IPS-18a (cell line): Measurements from ENCODE around the gene CATSPER3.

Source experiments
- H3K27ac ChIP-seq: one replicate; pipeline ENCODE4 v1.5.1; 2013; ENCODE audit warnings: low read length
- H3K27me3 ChIP-seq: one replicate; pipeline ENCODE4 v1.6.1; 2013; ENCODE audit warnings: mild to moderate bottlenecking, low read length; ENCODE audit not compliant: control insufficient read depth, insufficient read depth
- H3K36me3 ChIP-seq: one replicate; pipeline ENCODE4 v1.6.1; 2013; ENCODE audit warnings: low read depth, low read length; ENCODE audit not compliant: control insufficient read depth
- H3K4me1 ChIP-seq: one replicate; pipeline ENCODE4 v1.6.1; 2013; ENCODE audit warnings: low read depth, low read length; ENCODE audit not compliant: control insufficient read depth
- H3K4me3 ChIP-seq: one replicate; pipeline ENCODE4 v1.5.1; 2013; ENCODE audit warnings: low read length
- H3K9ac ChIP-seq: one replicate; pipeline ENCODE4 v1.6.1; 2013; ENCODE audit warnings: mild to moderate bottlenecking, low read length, moderate library complexity
- H3K9me3 ChIP-seq: one replicate; pipeline ENCODE4 v1.6.1; 2013; ENCODE audit warnings: low read depth, low read length; ENCODE audit not compliant: control insufficient read depth

Gene CATSPER3

DNA sequence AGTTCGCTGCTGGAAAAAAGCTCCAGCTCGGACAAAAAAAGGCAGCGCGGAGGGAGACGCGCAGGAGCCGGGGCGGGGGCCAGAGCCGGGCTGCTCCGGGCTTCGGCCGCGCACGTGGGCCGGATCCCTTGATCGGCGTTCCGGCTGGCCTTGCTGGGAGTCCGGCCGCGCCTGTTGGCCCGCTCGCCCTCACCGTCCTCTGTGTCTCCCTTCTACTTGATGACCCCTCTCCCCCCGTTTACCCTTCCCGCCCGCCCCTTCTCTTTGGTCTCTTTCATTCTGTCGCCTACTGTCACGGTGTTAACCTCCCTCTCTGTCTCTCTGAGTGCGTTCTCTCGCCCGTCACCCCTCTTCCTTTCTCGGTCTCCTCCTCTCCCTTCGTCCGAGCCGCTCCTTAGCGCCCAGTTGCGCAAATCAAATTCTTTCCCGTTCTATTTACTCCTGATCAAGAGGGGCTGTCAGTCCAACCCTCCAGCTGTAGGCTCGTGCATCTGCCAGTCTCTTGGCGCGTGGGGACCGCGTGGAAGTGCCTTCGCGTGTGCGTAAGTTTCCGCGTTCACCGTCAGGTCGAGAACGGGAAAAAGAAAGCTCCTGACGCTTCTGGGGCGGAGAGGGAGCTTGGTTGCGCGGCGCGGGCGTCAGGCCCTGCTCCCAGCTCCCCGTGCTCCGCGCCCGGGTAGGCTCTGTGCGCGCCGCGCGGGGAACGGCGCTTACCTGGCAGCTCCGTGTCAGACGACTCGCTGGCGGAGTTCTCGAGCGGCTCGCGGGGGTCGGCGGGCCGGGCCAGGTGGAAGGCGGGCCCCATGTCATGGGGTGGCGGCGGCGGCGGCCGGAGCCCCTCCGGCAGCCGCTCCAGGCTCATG lies 65.5 kb downstream of the CATSPER3 start:
- H3K9ac ChIP-seq, result no peak overlapping the region
- H3K36me3 ChIP-seq, result no peaks in the 10 kb centered on the region
- no peak overlapping the region for H3K27ac ChIP-seq
- H3K9me3 ChIP-seq, result no peaks in the 10 kb centered on the region
- H3K4me1 ChIP-seq, result peaks cover 5% of the 10 kb centered on the region
- peaks cover 99% of the 10 kb centered on the region for H3K27me3 ChIP-seq
- H3K4me3 ChIP-seq, result no peak overlapping the region

DNA sequence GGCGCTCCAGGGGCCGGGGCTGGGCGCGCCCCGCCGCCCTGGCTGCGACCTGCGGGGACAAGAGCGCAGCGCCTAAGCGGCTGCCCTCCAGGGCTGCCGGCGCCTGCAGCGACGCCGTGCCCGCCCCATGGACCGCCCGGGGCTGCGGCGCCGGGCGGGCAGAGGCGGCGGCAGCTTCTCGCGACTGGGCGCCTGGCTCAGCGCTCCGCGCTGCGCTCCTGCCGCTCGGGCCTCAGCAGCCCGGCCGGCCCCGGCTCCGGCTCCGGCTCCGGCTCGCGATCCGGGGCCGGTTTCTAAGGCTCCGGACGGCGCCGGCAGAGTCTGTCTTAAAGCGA lies 66.2 kb downstream of the CATSPER3 start, which contains the start of gene PITX1:
TSS of gene PITX1 (minus strand) at position 328 of the 335 bp plus-strand sequence. CDS start 347 bp downstream, outside the sequence.
- Histone ChIP-seq H3K36me3 (no peaks in the 10 kb centered on the region), H3K4me3 (peak within 1 kb of the TSS; percentile 31), H3K27me3 (peaks cover 99% of the 10 kb centered on the region), H3K9me3 (no peaks in the 10 kb centered on the region), H3K4me1 (peaks cover 5% of the 10 kb centered on the region), H3K9ac (no peak within 1 kb of the TSS), H3K27ac (no peak within 1 kb of the TSS)

GRCh38 chr5:135034236-135034962 lies 66.7 kb downstream of the CATSPER3 start:
- no peaks in the 10 kb centered on the region for H3K9me3 ChIP-seq
- H3K36me3 ChIP-seq, result no peaks in the 10 kb centered on the region
- H3K27me3 ChIP-seq, result peaks cover 99% of the 10 kb centered on the region
- H3K27ac ChIP-seq, result no peak overlapping the region
- peaks cover 5% of the 10 kb centered on the region for H3K4me1 ChIP-seq
- peak overlapping the region; percentile 31 for H3K4me3 ChIP-seq
- no peak overlapping the region for H3K9ac ChIP-seq

DNA sequence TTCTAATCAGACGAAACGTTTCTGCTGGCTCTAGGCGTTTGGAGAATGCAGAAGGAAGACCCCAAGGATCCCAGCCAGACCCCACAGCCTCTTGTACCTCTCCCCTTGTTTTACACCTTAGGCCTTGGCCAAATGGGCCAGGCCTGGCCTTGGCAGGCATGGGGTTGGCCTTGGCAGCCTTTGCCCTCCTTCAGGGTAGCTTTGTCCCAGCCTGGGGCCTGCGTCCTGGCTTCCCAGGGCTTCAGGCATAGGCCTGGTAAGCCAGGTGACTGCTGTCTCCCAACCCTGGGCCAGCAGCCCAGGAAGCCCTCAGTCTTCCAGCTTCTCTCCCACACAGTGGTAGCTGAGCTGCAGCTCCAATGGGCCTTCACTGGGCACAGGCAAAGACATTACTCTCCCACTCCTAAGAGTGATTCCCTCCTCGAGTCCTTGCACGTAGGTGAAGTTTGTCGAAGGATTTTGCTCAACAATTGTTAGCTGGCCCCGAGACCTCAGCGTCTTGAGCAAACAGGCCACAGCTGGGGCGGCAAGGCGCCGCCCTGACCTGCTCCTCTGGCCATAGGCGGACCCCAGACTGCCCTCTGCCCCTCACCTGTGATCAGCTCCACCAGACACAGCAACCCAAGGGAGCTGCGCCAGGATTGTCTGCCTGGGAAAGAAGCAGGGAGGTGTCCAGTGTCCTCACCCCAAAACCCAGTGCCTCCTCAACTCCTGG lies 67.4 kb downstream of the CATSPER3 start:
- no peak overlapping the region for H3K27ac ChIP-seq
- H3K27me3 ChIP-seq, result peaks cover 99% of the 10 kb centered on the region
- no peaks in the 10 kb centered on the region for H3K9me3 ChIP-seq
- H3K9ac ChIP-seq, result no peak overlapping the region
- no peaks in the 10 kb centered on the region for H3K36me3 ChIP-seq
- H3K4me3 ChIP-seq, result no peak overlapping the region
- H3K4me1 ChIP-seq, result peaks cover 5% of the 10 kb centered on the region

DNA sequence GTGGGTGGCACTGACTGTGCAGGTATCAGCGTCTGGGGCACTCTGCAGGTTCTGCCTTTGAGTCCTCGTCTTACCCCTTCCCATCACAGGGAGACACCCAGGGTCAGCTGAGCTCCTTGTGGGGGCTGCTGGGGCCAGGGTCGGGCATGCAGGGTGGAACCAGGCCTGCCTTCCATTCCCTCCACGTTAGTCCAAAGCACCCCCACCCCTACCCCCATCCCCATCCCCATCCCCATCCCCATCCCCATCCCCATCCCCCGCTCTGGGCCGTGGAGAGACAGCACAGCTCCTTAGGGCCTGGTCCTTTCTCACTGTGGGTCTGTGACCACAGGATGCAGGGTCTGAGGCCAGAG lies 67.9 kb downstream of the CATSPER3 start:
- H3K27ac ChIP-seq, result no peak overlapping the region
- no peak overlapping the region for H3K9ac ChIP-seq
- H3K27me3 ChIP-seq, result peaks cover 99% of the 10 kb centered on the region
- H3K4me3 ChIP-seq, result no peak overlapping the region
- H3K9me3 ChIP-seq, result no peaks in the 10 kb centered on the region
- H3K4me1 ChIP-seq, result peaks cover 5% of the 10 kb centered on the region
- no peaks in the 10 kb centered on the region for H3K36me3 ChIP-seq

DNA sequence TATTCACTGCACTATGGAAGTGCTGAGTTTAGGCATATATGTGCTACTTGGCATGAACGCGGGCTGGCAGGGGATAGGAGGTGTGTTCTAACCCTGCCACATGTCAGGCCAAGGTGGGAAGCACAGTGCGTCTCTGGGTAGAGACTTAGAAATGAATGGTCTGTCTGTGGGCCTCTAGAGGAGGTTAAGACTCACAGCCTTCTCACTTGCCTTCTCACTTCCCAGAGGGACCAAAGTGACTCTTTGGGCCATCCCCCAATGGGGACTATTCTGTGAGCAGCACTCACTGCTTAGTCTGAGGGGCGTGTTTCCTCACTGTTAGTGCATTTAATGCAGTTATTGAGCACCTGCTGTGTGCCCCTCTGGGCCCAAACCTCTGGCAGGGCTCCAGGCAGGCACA lies 68.7 kb downstream of the CATSPER3 start:
- Histone ChIP-seq H3K4me3 (no peak overlapping the region), H3K9me3 (no peaks in the 10 kb centered on the region), H3K27ac (no peak overlapping the region), H3K27me3 (peaks cover 99% of the 10 kb centered on the region), H3K36me3 (no peaks in the 10 kb centered on the region), H3K4me1 (peaks cover 5% of the 10 kb centered on the region), H3K9ac (no peak overlapping the region)

- Histone ChIP-seq H3K27ac (no peak overlapping the region), H3K36me3 (no peaks in the 10 kb centered on the region), H3K4me1 (peaks cover 2% of the 10 kb centered on the region), H3K9ac (no peak overlapping the region), H3K4me3 (no peak overlapping the region), H3K9me3 (no peaks in the 10 kb centered on the region), H3K27me3 (peaks cover 99% of the 10 kb centered on the region)
Observed at GRCh38 chr5:135037519-135038204, 70.0 kb downstream of the CATSPER3 start.

DNA sequence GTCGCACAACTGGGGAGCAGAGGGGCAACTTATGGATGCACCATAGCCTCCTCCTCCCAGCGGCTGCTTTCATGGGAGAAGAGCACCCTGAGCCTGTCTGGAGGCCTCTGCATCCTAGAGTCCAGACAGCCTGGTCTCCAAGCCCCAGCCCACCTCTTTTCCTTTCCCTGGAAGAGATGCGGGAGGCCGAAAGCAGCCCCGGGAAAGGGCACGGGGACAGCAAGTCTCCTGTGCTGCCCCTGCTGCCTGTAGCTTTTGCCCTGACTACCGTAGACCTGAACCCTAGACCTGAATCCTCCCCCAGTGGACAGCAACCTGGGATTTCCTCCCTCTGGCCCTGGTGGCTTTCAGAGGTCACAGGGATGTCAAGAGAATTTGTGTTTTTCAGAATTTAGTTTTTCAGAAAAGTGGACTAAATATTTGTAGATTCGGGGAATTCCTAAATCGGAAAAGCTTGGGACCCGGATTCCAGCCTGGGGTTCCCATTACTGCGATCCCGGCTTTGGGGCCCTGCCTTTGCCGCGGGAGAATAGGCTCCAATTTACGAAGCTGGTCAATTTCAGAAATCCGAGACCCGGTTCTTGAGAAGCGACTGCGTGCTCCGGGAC lies 70.6 kb downstream of the CATSPER3 start:
- Histone ChIP-seq H3K9me3 (no peaks in the 10 kb centered on the region), H3K36me3 (no peaks in the 10 kb centered on the region), H3K27ac (no peak overlapping the region), H3K4me1 (no peaks in the 10 kb centered on the region), H3K9ac (no peak overlapping the region), H3K27me3 (peaks cover 99% of the 10 kb centered on the region), H3K4me3 (no peak overlapping the region)

GRCh38 chr5:135038813-135039270 lies 71.1 kb downstream of the CATSPER3 start:
- no peaks in the 10 kb centered on the region for H3K9me3 ChIP-seq
- peaks cover 99% of the 10 kb centered on the region for H3K27me3 ChIP-seq
- H3K36me3 ChIP-seq, result no peaks in the 10 kb centered on the region
- H3K9ac ChIP-seq, result no peak overlapping the region
- H3K27ac ChIP-seq, result no peak overlapping the region
- peak overlapping the region; percentile 16 for H3K4me3 ChIP-seq
- no peaks in the 10 kb centered on the region for H3K4me1 ChIP-seq

DNA sequence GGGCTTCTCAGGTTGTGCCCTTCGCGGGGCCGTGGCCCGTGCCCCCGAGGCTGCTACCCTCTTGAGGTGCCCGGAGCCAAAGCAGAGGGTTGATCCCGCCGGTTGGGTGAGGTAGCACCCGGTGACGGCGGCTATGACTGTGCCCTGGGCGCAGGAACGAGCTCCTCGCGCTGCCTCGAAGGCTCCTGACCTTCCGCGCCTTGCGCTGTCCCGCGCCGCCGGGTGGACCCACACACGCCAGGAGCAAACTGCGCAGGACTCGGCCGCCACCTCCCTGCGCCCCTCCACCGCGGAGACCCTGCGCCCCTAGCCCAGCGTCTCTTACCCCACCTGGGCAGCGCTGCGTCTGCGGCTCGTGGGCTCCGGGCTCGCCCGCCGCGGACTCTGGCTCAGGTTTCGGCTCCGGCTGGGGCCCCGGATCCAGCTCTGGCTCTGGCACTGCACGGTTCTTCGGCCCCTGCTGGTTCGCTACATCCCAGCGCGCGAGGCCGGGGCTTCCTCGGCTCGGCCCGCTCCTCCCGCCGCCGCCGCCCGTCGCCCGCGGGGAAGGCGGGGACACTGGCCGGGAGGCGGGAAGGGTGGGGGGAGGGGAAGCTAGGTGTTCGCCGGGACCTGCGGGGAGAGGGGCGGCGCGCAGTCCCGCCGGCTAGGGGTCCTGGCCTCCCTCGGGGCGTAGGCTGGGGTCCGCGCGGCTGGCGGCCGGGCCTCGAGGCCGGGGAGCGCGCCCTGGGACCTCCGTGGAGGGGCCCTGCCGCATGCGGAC lies 71.7 kb downstream of the CATSPER3 start:
- H3K27ac ChIP-seq, result no peak overlapping the region
- no peaks in the 10 kb centered on the region for H3K36me3 ChIP-seq
- no peaks in the 10 kb centered on the region for H3K9me3 ChIP-seq
- peaks cover 100% of the 10 kb centered on the region for H3K27me3 ChIP-seq
- no peak overlapping the region for H3K9ac ChIP-seq
- no peaks in the 10 kb centered on the region for H3K4me1 ChIP-seq
- peak overlapping the region; percentile 36 for H3K4me3 ChIP-seq
